ENCODE data around the gene TRIM45. TPM values are rescaled to one million over a fixed set of nuclear protein-coding genes. Genes with fewer than 3 reads are reported as not detected.

The TRIM45 gene
- total and polyA plus RNA-seq, 2 of the 4 experiments (the other 2 are of a cell fraction): 2.0 to 5.1 TPM

GRCh38 chr1:117138561-117138960, 17.0 kb upstream of the TRIM45 start:
- intact Hi-C loops (cut with micrococcal nuclease) (no loop called here), dilution Hi-C loops (cut with HindIII; ENCODE audit: low sequenced_read_pairs, unreplicated experiment) (no loop called here), in situ Hi-C loops (cut with MboI; ENCODE audit: low sequenced_read_pairs) (no loop called here)
- H3K36me3 ChIP-seq (ENCODE audit: control insufficient read depth, insufficient read depth, low read length): no peaks in the 10 kb centered on the region
- no peak overlapping the region for H2AFZ ChIP-seq (replicated peaks; ENCODE audit: low read length, poor library complexity)
- no peak overlapping the region for H3K9ac ChIP-seq (ENCODE audit: low read depth, low read length)
- H4K5ac ChIP-seq (ENCODE audit: low read depth, low read length): no peak overlapping the region
- ChIA-PET CTCF (no interaction called here), POLR2A (ENCODE audit: unreplicated experiment) (no interaction called here)
- H3K18ac ChIP-seq (ENCODE audit: low read depth, low read length): no peak overlapping the region
- no peak overlapping the region for H2BK120ac ChIP-seq (ENCODE audit: low read depth, low read length)
- no CpG with 5 or more reads among the region's 1 CpG for WGBS, 2 experiments (ENCODE audit: extremely low coverage in 2 of 2, insufficient read length in 1 of 2)
- H3K56ac ChIP-seq (ENCODE audit: extremely low read depth, insufficient read depth, low read length): no peak overlapping the region
- TF ChIP-seq MXI1 (IDR thresholded peaks at IDR 0.05; ENCODE audit: borderline replicate concordance, low read depth, low read length) (no peak), MAZ (IDR thresholded peaks at IDR 0.05; ENCODE audit: borderline replicate concordance, low read depth, low read length) (no peak)
- no peak overlapping the region for H3K23ac ChIP-seq (ENCODE audit: low read depth, low read length)
- no peak overlapping the region for H2BK20ac ChIP-seq (ENCODE audit: low read depth, low read length)
- no peak overlapping the region for H3K27ac ChIP-seq (ENCODE audit: insufficient read depth, low read length)
- no peak overlapping the region for H2AK5ac ChIP-seq (ENCODE audit: low read depth, low read length)
- H3K9me1 ChIP-seq (ENCODE audit: insufficient read depth, low read length): peaks cover 2% of the 10 kb centered on the region; the same call in 1 of the 2 replicates
- no TSS peak for BruUV-seq (replicated peaks)
- H4K91ac ChIP-seq (ENCODE audit: insufficient read depth, low read depth, low read length): no peak overlapping the region
- H3K4me1 ChIP-seq (ENCODE audit: control insufficient read depth, insufficient read depth, low read length): peaks cover 7% of the 10 kb centered on the region
- H2BK15ac ChIP-seq (ENCODE audit: low read depth, low read length): no peak overlapping the region
- no peak overlapping the region for H3K14ac ChIP-seq (replicated peaks; ENCODE audit: low read depth, low read length)
- H3K27me3 ChIP-seq (ENCODE audit: control insufficient read depth, insufficient read depth, low read length): no peaks in the 10 kb centered on the region
- no peak overlapping the region for H3K4ac ChIP-seq (ENCODE audit: low read depth, low read length)
- no peak overlapping the region for H3K4me2 ChIP-seq (ENCODE audit: low read depth, low read length)
- H4K8ac ChIP-seq (ENCODE audit: low read depth in 2 of 2, low read length in 2 of 2): no peak overlapping the region
- H2AK9ac ChIP-seq (replicated peaks; ENCODE audit: low read depth, low read length, poor library complexity): no peak overlapping the region
- H2BK5ac ChIP-seq (ENCODE audit: low read depth, low read length, poor library complexity, severe bottlenecking): no peak overlapping the region
- no peaks in the 10 kb centered on the region for H3K79me1 ChIP-seq (ENCODE audit: low read depth in 1 of 2, low read length in 2 of 2)
- ATAC-seq (ENCODE audit: low read depth): no peak
- H4K20me1 ChIP-seq (ENCODE audit: insufficient read depth, low read length): no peaks in the 10 kb centered on the region; the same call in 1 of the 2 replicates
- H3K9me3 ChIP-seq (ENCODE audit: control insufficient read depth, insufficient read depth, low read length): no peaks in the 10 kb centered on the region
- DNase-seq: no peak
- no peak overlapping the region for H3K4me3 ChIP-seq (ENCODE audit: insufficient read depth, low read depth, low read length)

Measured in IMR-90 (cell line).